SU-DHL-6 (cell line): ENCODE measurements around the gene ABCA3.

Experiments
- CTCF ChIP-seq: fragments of 200-600 bp; sonication (generic); IDR thresholded peaks from one replicate; pipeline ENCODE4 v1.5.1; 2017; ENCODE audit warnings: antibody characterized with exemption, mild to moderate bottlenecking, low read length, moderate library complexity; ENCODE audit not compliant: insufficient read depth, poor library complexity, severe bottlenecking
- EZH2phosphoT487 ChIP-seq: fragments of 200-600 bp; sonication (generic), shearing (Covaris generic); conservative IDR thresholded peaks from 2 replicates; pipeline ENCODE4 v1.6.1; 2018; ENCODE audit warnings: mild to moderate bottlenecking, antibody characterized with exemption, low read length, moderate library complexity, mixed read lengths

GRCh38 chr16:2296661-2297505 lies 43.6 kb downstream of the ABCA3 start:
- TF ChIP-seq CTCF = peak; percentile 21
- no peak for TF ChIP-seq EZH2phosphoT487
